BE2C (cell line): ENCODE results near the gene LRRC4C.

Source experiments
- DNase-seq: peaks from one replicate; pipeline ENCODE4 v3.0.0-alpha.2; 2020
- H3K27me3 ChIP-seq: fragments of 250-450 bp; sonication (Bioruptor Pico); 2 replicates; pipeline ENCODE4 v1.5.1; 2020; ENCODE audit warnings: mild to moderate bottlenecking
- H3K36me3 ChIP-seq: fragments of 250-450 bp; sonication (Bioruptor Pico); 2 replicates; pipeline ENCODE4 v1.5.1; 2020; ENCODE audit warnings: mild to moderate bottlenecking
- H3K4me1 ChIP-seq: fragments of 250-450 bp; sonication (Bioruptor Pico); 2 replicates; pipeline ENCODE4 v1.5.1; 2020
- H3K4me3 ChIP-seq: 2 replicates; pipeline ENCODE4 v1.5.1; 2011; ENCODE audit warnings: low read depth, low read length
- H3K9me3 ChIP-seq: fragments of 250-450 bp; sonication (Bioruptor Pico); 2 replicates; pipeline ENCODE4 v1.5.1; 2020
- TF ChIP-seq, protein P1 (sequence below): IDR thresholded peaks from 2 replicates; pipeline ENCODE4 v1.5.1; 2012; ENCODE audit warnings: mild to moderate bottlenecking, low read depth, low read length

LRRC4C gene

DNA sequence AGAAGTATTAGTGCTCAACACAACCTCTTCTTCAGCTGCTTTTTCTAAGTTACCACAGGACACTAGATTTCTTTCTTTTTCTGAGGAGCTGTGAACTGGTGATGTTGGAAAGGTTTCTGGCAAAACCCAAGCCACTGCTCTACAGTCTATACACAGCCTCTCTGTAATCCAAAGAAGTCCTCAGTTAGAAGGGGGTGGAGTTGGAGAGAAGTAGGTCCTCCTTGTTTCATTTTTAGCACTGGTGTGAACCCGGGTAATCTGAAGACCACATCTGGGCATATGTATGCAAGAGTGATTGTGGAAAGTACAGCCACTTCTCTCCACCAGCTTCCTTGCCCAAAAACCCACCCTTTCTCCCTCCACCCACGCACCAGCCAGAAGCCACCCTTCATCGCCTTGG lies 1168.1 kb downstream of the LRRC4C start:
- Histone ChIP-seq H3K27me3 (no peaks in the 10 kb centered on the region), H3K4me3 (peak overlapping the region; percentile 46), H3K9me3 (no peaks in the 10 kb centered on the region), H3K36me3 (no peaks in the 10 kb centered on the region), H3K4me1 (no peaks in the 10 kb centered on the region)
- TF ChIP-seq, protein P1, sequence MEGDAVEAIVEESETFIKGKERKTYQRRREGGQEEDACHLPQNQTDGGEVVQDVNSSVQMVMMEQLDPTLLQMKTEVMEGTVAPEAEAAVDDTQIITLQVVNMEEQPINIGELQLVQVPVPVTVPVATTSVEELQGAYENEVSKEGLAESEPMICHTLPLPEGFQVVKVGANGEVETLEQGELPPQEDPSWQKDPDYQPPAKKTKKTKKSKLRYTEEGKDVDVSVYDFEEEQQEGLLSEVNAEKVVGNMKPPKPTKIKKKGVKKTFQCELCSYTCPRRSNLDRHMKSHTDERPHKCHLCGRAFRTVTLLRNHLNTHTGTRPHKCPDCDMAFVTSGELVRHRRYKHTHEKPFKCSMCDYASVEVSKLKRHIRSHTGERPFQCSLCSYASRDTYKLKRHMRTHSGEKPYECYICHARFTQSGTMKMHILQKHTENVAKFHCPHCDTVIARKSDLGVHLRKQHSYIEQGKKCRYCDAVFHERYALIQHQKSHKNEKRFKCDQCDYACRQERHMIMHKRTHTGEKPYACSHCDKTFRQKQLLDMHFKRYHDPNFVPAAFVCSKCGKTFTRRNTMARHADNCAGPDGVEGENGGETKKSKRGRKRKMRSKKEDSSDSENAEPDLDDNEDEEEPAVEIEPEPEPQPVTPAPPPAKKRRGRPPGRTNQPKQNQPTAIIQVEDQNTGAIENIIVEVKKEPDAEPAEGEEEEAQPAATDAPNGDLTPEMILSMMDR = no peak
- no peak for DNase-seq

GRCh38 chr11:40290171-40290631 lies 1169.3 kb downstream of the LRRC4C start:
- Histone ChIP-seq H3K9me3 (no peaks in the 10 kb centered on the region), H3K4me3 (peak overlapping the region; percentile 46)
- TF ChIP-seq, protein P1 = no peak

DNA sequence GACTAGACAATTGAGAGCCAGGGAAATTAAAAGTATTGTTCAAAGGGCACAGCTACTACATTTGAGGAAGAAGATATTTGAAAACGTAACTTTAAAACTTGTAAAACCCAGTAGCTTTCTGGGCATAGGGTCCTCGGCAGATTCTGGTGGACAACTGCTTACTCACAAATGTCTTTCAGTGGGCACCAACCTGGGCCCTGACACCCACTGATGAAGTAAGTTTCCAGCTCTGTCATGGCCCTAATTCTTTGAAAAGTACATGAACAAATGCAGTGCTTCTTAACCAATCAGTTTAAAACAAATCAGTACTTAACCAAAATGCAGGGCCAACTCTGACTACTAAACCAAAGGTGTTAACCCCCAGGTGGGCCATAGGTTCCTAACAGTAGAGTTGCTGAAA lies 1170.1 kb downstream of the LRRC4C start:
- no peaks in the 10 kb centered on the region for H3K4me1 ChIP-seq
- H3K36me3 ChIP-seq = no peaks in the 10 kb centered on the region
- H3K27me3 ChIP-seq = no peaks in the 10 kb centered on the region
- H3K4me3 ChIP-seq = peak overlapping the region; percentile 6; the same call in 1 of the 2 replicates
- no peaks in the 10 kb centered on the region for H3K9me3 ChIP-seq
- DNase-seq = no peak
- TF ChIP-seq, protein P1 = no peak

More at GRCh38 chr11:40290171-40290631, 1169.3 kb downstream of the LRRC4C start:
- no peak for DNase-seq
- Histone ChIP-seq H3K27me3 (no peaks in the 10 kb centered on the region), H3K4me1 (no peaks in the 10 kb centered on the region), H3K36me3 (no peaks in the 10 kb centered on the region)

- Histone ChIP-seq H3K4me3 (no peak overlapping the region), H3K27me3 (no peaks in the 10 kb centered on the region), H3K4me1 (no peaks in the 10 kb centered on the region), H3K36me3 (no peaks in the 10 kb centered on the region), H3K9me3 (no peaks in the 10 kb centered on the region)
- DNase-seq = no peak
- TF ChIP-seq, protein P1 = no peak
These were observed 1171.3 kb downstream of the LRRC4C start for GRCh38 chr11:40287916-40288803.

DNA sequence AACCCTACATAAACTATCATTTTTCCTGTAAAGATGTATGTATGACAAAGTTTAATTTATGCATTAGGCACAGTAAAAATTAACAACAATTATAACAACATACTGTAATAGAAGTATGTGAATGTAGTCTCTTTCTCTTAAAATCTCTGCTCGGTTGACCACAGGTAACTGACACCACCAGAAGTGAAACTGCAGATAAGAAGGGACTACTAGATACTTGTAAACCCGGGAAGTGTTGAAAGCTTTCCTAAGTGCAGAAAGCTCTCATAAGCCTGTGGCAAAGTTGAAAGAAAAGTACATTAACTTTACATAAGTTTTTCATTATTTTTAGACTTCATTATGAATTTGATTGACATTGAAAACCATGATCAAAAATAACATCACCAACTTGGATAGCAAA lies 1173.3 kb downstream of the LRRC4C start:
- Histone ChIP-seq H3K27me3 (no peaks in the 10 kb centered on the region), H3K36me3 (no peaks in the 10 kb centered on the region), H3K4me3 (no peak overlapping the region), H3K9me3 (no peaks in the 10 kb centered on the region), H3K4me1 (no peaks in the 10 kb centered on the region; the same call in 1 of the 2 replicates)
- TF ChIP-seq, protein P1 = no peak
- no peak for DNase-seq

- Histone ChIP-seq H3K4me1 (no peaks in the 10 kb centered on the region; the same call in 1 of the 2 replicates), H3K36me3 (no peaks in the 10 kb centered on the region), H3K4me3 (no peak overlapping the region), H3K27me3 (no peaks in the 10 kb centered on the region), H3K9me3 (no peaks in the 10 kb centered on the region)
- no peak for DNase-seq
- TF ChIP-seq, protein P1 = no peak
These were observed 1173.9 kb downstream of the LRRC4C start for GRCh38 chr11:40285558-40285957.
